ENCODE measurements around the gene RIMS4. TPM values are rescaled to one million over a fixed set of nuclear protein-coding genes. Genes with fewer than 3 reads are reported as not detected.
A peak's percentile ranks its signal among the peaks of the same experiment; 100 is the strongest.

RIMS4 gene
- total RNA-seq, 1 donor from 2014 or later: not detected

GRCh38 chr20:44743916-44744655 is 66.3 kb downstream of the RIMS4 start:
- Mint-ChIP-seq H3K4me3 (no peak overlapping the region), H3K27me3 (peaks cover 28% of the 10 kb centered on the region), H3K27ac (no peak overlapping the region), H3K9me3 (peaks cover under 1% of the 10 kb centered on the region), H3K4me1 (peaks cover 9% of the 10 kb centered on the region), H3K36me3 (ENCODE audit: low read depth) (no peaks in the 10 kb centered on the region)
- intact Hi-C loops (cut with micrococcal nuclease): no loop called here
- DNase-seq: no peak

GRCh38 chr20:44743080-44743701 is 67.2 kb downstream of the RIMS4 start:
- H3K36me3 Mint-ChIP-seq (ENCODE audit: low read depth): peaks cover 4% of the 10 kb centered on the region
- intact Hi-C loops (cut with micrococcal nuclease): no loop called here
- no peak overlapping the region for H3K4me3 Mint-ChIP-seq
- H3K4me1 Mint-ChIP-seq: peaks cover 14% of the 10 kb centered on the region
- H3K9me3 Mint-ChIP-seq: peaks cover 6% of the 10 kb centered on the region
- no peak for DNase-seq
- H3K27me3 Mint-ChIP-seq: peaks cover 26% of the 10 kb centered on the region
- no peak overlapping the region for H3K27ac Mint-ChIP-seq

GRCh38 chr20:44742304-44743079 is 67.9 kb downstream of the RIMS4 start:
- H3K4me1 Mint-ChIP-seq: peaks cover 14% of the 10 kb centered on the region
- intact Hi-C loops (cut with micrococcal nuclease): no loop called here
- no peak overlapping the region for H3K4me3 Mint-ChIP-seq
- no peak overlapping the region for H3K27ac Mint-ChIP-seq
- H3K36me3 Mint-ChIP-seq (ENCODE audit: low read depth): peaks cover 4% of the 10 kb centered on the region
- H3K27me3 Mint-ChIP-seq: peaks cover 26% of the 10 kb centered on the region
- peaks cover 6% of the 10 kb centered on the region for H3K9me3 Mint-ChIP-seq
- no peak for DNase-seq

GRCh38 chr20:44739942-44740341 is 70.4 kb downstream of the RIMS4 start:
- no peak for DNase-seq
- intact Hi-C loops (cut with micrococcal nuclease): no loop called here
- Mint-ChIP-seq H3K27ac (no peak overlapping the region), H3K4me1 (peaks cover 11% of the 10 kb centered on the region), H3K4me3 (no peak overlapping the region), H3K9me3 (peaks cover 6% of the 10 kb centered on the region), H3K27me3 (peaks cover 15% of the 10 kb centered on the region), H3K36me3 (ENCODE audit: low read depth) (peaks cover 9% of the 10 kb centered on the region)

- Mint-ChIP-seq H3K27me3 (peaks cover 8% of the 10 kb centered on the region), H3K4me3 (peak overlapping the region; percentile 80), H3K9me3 (peaks cover 6% of the 10 kb centered on the region), H3K27ac (no peak overlapping the region), H3K36me3 (ENCODE audit: low read depth) (peaks cover 9% of the 10 kb centered on the region), H3K4me1 (peaks cover 14% of the 10 kb centered on the region)
- intact Hi-C loops (cut with micrococcal nuclease): no loop called here
- DNase-seq: peak; percentile 89
Measured at GRCh38 chr20:44738813-44739477, 71.4 kb downstream of the RIMS4 start.

- H3K4me3 Mint-ChIP-seq: no peak overlapping the region
- H3K36me3 Mint-ChIP-seq (ENCODE audit: low read depth): peaks cover 9% of the 10 kb centered on the region
- peaks cover 6% of the 10 kb centered on the region for H3K9me3 Mint-ChIP-seq
- peaks cover 2% of the 10 kb centered on the region for H3K27me3 Mint-ChIP-seq
- H3K27ac Mint-ChIP-seq: peak overlapping the region; percentile 8
- DNase-seq: no peak
- intact Hi-C loops (cut with micrococcal nuclease): no loop called here
- peaks cover 27% of the 10 kb centered on the region for H3K4me1 Mint-ChIP-seq
Measured at GRCh38 chr20:44737116-44737515, 73.2 kb downstream of the RIMS4 start.

- peak overlapping the region; percentile 60 for H3K4me3 Mint-ChIP-seq
- intact Hi-C loops (cut with micrococcal nuclease): no loop called here
- H3K27me3 Mint-ChIP-seq: no peaks in the 10 kb centered on the region
- H3K4me1 Mint-ChIP-seq: peaks cover 28% of the 10 kb centered on the region
- peak overlapping the region; percentile 35 for H3K27ac Mint-ChIP-seq
- DNase-seq: peak; percentile 79
- H3K36me3 Mint-ChIP-seq (ENCODE audit: low read depth): peaks cover 9% of the 10 kb centered on the region
- H3K9me3 Mint-ChIP-seq: peaks cover 6% of the 10 kb centered on the region
Measured at GRCh38 chr20:44736170-44737021, 74.0 kb downstream of the RIMS4 start.

- H3K36me3 Mint-ChIP-seq (ENCODE audit: low read depth): peaks cover 9% of the 10 kb centered on the region
- H3K27me3 Mint-ChIP-seq: no peaks in the 10 kb centered on the region
- no peak for DNase-seq
- H3K27ac Mint-ChIP-seq: peak overlapping the region; percentile 35
- peaks cover 28% of the 10 kb centered on the region for H3K4me1 Mint-ChIP-seq
- H3K4me3 Mint-ChIP-seq: peak overlapping the region; percentile 60
- intact Hi-C loops (cut with micrococcal nuclease): no loop called here
- peaks cover 6% of the 10 kb centered on the region for H3K9me3 Mint-ChIP-seq
Measured at GRCh38 chr20:44735816-44736169, 74.6 kb downstream of the RIMS4 start.

- peaks cover 28% of the 10 kb centered on the region for H3K4me1 Mint-ChIP-seq
- H3K36me3 Mint-ChIP-seq (ENCODE audit: low read depth): peaks cover 9% of the 10 kb centered on the region
- peaks cover 6% of the 10 kb centered on the region for H3K9me3 Mint-ChIP-seq
- intact Hi-C loops (cut with micrococcal nuclease): loop anchor here (5.0 kb wide), 1 partner anchor 518 kb away; no protein-coding TSS in a partner anchor
- H3K27me3 Mint-ChIP-seq: no peaks in the 10 kb centered on the region
- H3K4me3 Mint-ChIP-seq: no peak overlapping the region
- no peak for DNase-seq
- no peak overlapping the region for H3K27ac Mint-ChIP-seq
Measured at GRCh38 chr20:44734938-44735337, 75.4 kb downstream of the RIMS4 start.

- peak; percentile 90 for DNase-seq
- H3K27me3 Mint-ChIP-seq: no peaks in the 10 kb centered on the region
- peaks cover 6% of the 10 kb centered on the region for H3K36me3 Mint-ChIP-seq (ENCODE audit: low read depth)
- H3K4me1 Mint-ChIP-seq: peaks cover 24% of the 10 kb centered on the region
- peaks cover under 1% of the 10 kb centered on the region for H3K9me3 Mint-ChIP-seq
- no peak overlapping the region for H3K4me3 Mint-ChIP-seq
- no peak overlapping the region for H3K27ac Mint-ChIP-seq
- intact Hi-C loops (cut with micrococcal nuclease): loop anchor here (1.0 to 5.0 kb wide), 3 partner anchors 48 to 516 kb away; no protein-coding TSS in a partner anchor
Measured at GRCh38 chr20:44733341-44734069, 76.8 kb downstream of the RIMS4 start.

- Mint-ChIP-seq H3K27me3 (no peaks in the 10 kb centered on the region), H3K4me1 (peaks cover 23% of the 10 kb centered on the region), H3K27ac (no peak overlapping the region), H3K4me3 (no peak overlapping the region), H3K36me3 (ENCODE audit: low read depth) (peaks cover 5% of the 10 kb centered on the region), H3K9me3 (no peaks in the 10 kb centered on the region)
- no peak for DNase-seq
- intact Hi-C loops (cut with micrococcal nuclease): loop anchor here (2.0 to 5.0 kb wide), 2 partner anchors 344 to 515 kb away; no protein-coding TSS in a partner anchor
Measured at GRCh38 chr20:44732327-44732726, 78.0 kb downstream of the RIMS4 start.

- DNase-seq: no peak
- no peak overlapping the region for H3K27ac Mint-ChIP-seq
- H3K9me3 Mint-ChIP-seq: no peaks in the 10 kb centered on the region
- H3K4me1 Mint-ChIP-seq: peaks cover 21% of the 10 kb centered on the region
- intact Hi-C loops (cut with micrococcal nuclease): loop anchor here (2.0 to 5.0 kb wide), 2 partner anchors 343 to 514 kb away; no protein-coding TSS in a partner anchor
- H3K27me3 Mint-ChIP-seq: no peaks in the 10 kb centered on the region
- H3K36me3 Mint-ChIP-seq (ENCODE audit: low read depth): peaks cover 4% of the 10 kb centered on the region
- no peak overlapping the region for H3K4me3 Mint-ChIP-seq
Measured at GRCh38 chr20:44731657-44732056, 78.7 kb downstream of the RIMS4 start.

Measured in activated CD4-positive, alpha-beta T cell treated with anti-CD3 and anti-CD28 coated beads, Interleukin-2, amount 10 ng/mL, durations not matched to agents 24 days and 14 days (primary cell).